ENCODE measurements around the gene CDC42SE2. TPM values are rescaled to one million over a fixed set of nuclear protein-coding genes. Genes with fewer than 3 reads are reported as not detected.

The CDC42SE2 gene
- total RNA-seq, 2 experiments from 2014 or later: 100 to 102 TPM

DNA sequence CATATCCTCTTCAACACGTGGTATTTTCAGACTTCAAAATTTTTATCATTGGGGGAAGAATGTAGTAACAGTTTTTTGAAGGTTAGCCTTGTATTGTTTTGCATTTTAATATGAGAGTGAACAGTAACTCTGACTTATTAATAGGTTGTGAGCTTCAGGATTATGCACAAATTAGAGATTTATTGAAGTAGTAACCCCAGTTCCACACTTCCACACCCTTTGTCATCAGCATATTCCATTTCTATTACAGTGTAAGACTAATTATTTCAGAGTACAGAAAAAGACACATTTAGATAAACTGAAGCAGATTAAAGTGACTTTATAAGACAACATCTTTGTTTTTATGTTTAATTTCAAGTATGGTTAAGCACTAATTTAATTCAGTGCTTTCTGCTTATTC lies 105.7 kb downstream of the CDC42SE2 start:
- DNase-seq (no peak), ATAC-seq (no peak)
- no peak for TF ChIP-seq CTCF (IDR thresholded peaks at IDR 0.05)
- no peaks in the 10 kb centered on the region for H3K27me3 Mint-ChIP-seq
- intact Hi-C loops (cut with micrococcal nuclease): no loop called here
- ChIA-PET POLR2A (interaction anchor here (1.3 kb wide), 1 partner anchor 12 kb away, joined by 4 read pairs; no protein-coding TSS in a partner anchor), CTCF (interaction anchor here (0.7 to 1.7 kb wide), 3 partner anchors 13 to 105 kb away, joined by 3 to 6 read pairs (median 4); no protein-coding TSS in a partner anchor)
- H3K4me3 Mint-ChIP-seq: no peak overlapping the region
- peaks cover 78% of the 10 kb centered on the region for H3K4me1 Mint-ChIP-seq (ENCODE audit: low read depth)
- H3K36me3 Mint-ChIP-seq (ENCODE audit: low read depth): peaks cover 55% of the 10 kb centered on the region
- peak overlapping the region; percentile 76 for H3K27ac Mint-ChIP-seq
- peaks cover 7% of the 10 kb centered on the region for H3K9me3 Mint-ChIP-seq

DNA sequence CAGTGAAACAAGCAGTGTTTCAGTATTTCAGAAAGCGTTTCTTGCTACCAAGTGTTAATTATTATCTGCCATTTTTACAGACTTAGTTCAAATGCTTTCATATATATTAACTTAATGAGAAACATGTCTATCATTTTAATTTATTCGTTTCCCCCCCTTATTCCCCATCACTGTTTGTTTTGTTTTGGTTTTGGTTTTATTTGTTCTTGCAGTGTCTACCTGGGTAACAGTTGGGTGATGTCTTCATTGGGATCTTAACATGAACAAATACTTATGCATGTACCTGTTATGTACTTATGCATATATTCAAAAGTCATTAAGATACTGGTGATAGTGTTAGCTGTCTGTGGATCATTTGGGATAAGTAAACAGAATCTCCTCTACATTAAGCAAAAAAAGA lies 108.0 kb downstream of the CDC42SE2 start:
- no peak for TF ChIP-seq CTCF (IDR thresholded peaks at IDR 0.05)
- POLR2A ChIA-PET: interaction anchor here (0.7 to 1.5 kb wide), 2 partner anchors 10 to 107 kb away, joined by 3 to 4 read pairs; no protein-coding TSS in a partner anchor
- no peak overlapping the region for H3K4me3 Mint-ChIP-seq
- no peak for DNase-seq
- H3K36me3 Mint-ChIP-seq (ENCODE audit: low read depth): peaks cover 54% of the 10 kb centered on the region
- intact Hi-C loops (cut with micrococcal nuclease): no loop called here
- CTCF ChIA-PET: interaction anchor here (2.5 kb wide), 1 partner anchor 10 kb away, joined by 10 read pairs; no protein-coding TSS in a partner anchor
- H3K4me1 Mint-ChIP-seq (ENCODE audit: low read depth): peaks cover 82% of the 10 kb centered on the region
- H3K9me3 Mint-ChIP-seq: peaks cover 9% of the 10 kb centered on the region
- ATAC-seq: no peak
- no peaks in the 10 kb centered on the region for H3K27me3 Mint-ChIP-seq
- H3K27ac Mint-ChIP-seq: peak overlapping the region; percentile 99

- Mint-ChIP-seq H3K27me3 (no peaks in the 10 kb centered on the region), H3K4me1 (ENCODE audit: low read depth) (peaks cover 87% of the 10 kb centered on the region), H3K9me3 (peaks cover 3% of the 10 kb centered on the region), H3K4me3 (peak overlapping the region; percentile 7), H3K27ac (peak overlapping the region; percentile 99), H3K36me3 (ENCODE audit: low read depth) (peaks cover 48% of the 10 kb centered on the region)
- peak; percentile 31 for ATAC-seq
- no peak for DNase-seq
- POLR2A ChIA-PET: interaction anchor here (0.6 to 1.5 kb wide), 5 partner anchors 9 to 121 kb away, joined by 3 to 6 read pairs (median 3); no protein-coding TSS in a partner anchor
- intact Hi-C loops (cut with micrococcal nuclease): no loop called here
- TF ChIP-seq CTCF (IDR thresholded peaks at IDR 0.05): no peak
- CTCF ChIA-PET: interaction anchor here (1.1 to 2.5 kb wide), 3 partner anchors 9 to 101 kb away, joined by 3 to 10 read pairs (median 3); no protein-coding TSS in a partner anchor
Measured at GRCh38 chr5:131373265-131373664, 109.4 kb downstream of the CDC42SE2 start.

DNA sequence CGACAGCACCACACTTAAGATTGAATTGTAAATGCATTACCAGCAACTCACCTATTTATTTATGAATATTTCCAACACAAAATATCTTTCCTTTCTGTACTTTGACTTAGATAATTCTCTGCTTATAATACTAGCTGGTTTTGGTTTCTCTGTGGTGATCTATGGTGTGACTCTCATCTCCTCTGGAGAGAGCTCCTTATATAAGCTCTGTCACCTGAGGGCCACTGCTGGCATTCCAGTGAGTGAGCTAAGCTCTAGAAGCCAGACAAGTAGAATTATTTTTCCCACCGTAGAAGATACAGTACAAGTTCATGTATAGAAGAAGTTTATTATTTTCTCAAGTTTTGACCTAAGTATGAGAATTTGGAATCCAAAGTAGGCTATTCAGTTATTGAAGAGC lies 111.5 kb downstream of the CDC42SE2 start:
- DNase-seq (peak; percentile 38), ATAC-seq (peak; percentile 31)
- TF ChIP-seq CTCF (IDR thresholded peaks at IDR 0.05): no peak
- ChIA-PET POLR2A (interaction anchor here (0.9 to 1.2 kb wide), 3 partner anchors 10 to 111 kb away, joined by 3 to 4 read pairs (median 3); partner anchors contain the start of gene CDC42SE2), CTCF (interaction anchor here (0.6 to 1.3 kb wide), 5 partner anchors 10 to 110 kb away, joined by 3 read pairs; no protein-coding TSS in a partner anchor)
- no peak overlapping the region for H3K4me3 Mint-ChIP-seq
- peak overlapping the region; percentile 99 for H3K27ac Mint-ChIP-seq
- peaks cover 2% of the 10 kb centered on the region for H3K9me3 Mint-ChIP-seq
- H3K27me3 Mint-ChIP-seq: no peaks in the 10 kb centered on the region
- intact Hi-C loops (cut with micrococcal nuclease): no loop called here
- peaks cover 82% of the 10 kb centered on the region for H3K4me1 Mint-ChIP-seq (ENCODE audit: low read depth)
- peaks cover 42% of the 10 kb centered on the region for H3K36me3 Mint-ChIP-seq (ENCODE audit: low read depth)

GRCh38 chr5:131377346-131377745 lies 113.5 kb downstream of the CDC42SE2 start:
- H3K27me3 Mint-ChIP-seq: no peaks in the 10 kb centered on the region
- ATAC-seq (no peak), DNase-seq (no peak)
- H3K9me3 Mint-ChIP-seq: peaks cover 2% of the 10 kb centered on the region
- intact Hi-C loops (cut with micrococcal nuclease): no loop called here
- ChIA-PET POLR2A (interaction anchor here (0.7 to 3.7 kb wide), 8 partner anchors 11 to 125 kb away, joined by 3 to 30 read pairs (median 5); partner anchors contain the start of gene CDC42SE2), CTCF (interaction anchor here (1.1 to 1.8 kb wide), 7 partner anchors 15 to 105 kb away, joined by 3 to 6 read pairs (median 3); no protein-coding TSS in a partner anchor)
- H3K4me1 Mint-ChIP-seq (ENCODE audit: low read depth): peaks cover 81% of the 10 kb centered on the region
- H3K4me3 Mint-ChIP-seq: no peak overlapping the region
- TF ChIP-seq CTCF (IDR thresholded peaks at IDR 0.05): no peak
- H3K36me3 Mint-ChIP-seq (ENCODE audit: low read depth): peaks cover 45% of the 10 kb centered on the region
- H3K27ac Mint-ChIP-seq: peak overlapping the region; percentile 99

Data from activated CD8-positive, alpha-beta T cell treated with anti-CD3 and anti-CD28 coated beads for 36 hours (primary cell).